Mammary epithelial cell (primary cell): Measurements from ENCODE around the gene ATP2C2.
A peak's percentile ranks its signal among the peaks of the same experiment; 100 is the strongest.

Experiments used
- CTCF ChIP-seq, 2 donors: IDR thresholded peaks in 1 of 2; conservative IDR thresholded peaks in 1 of 2; 2 replicates each; pipeline ENCODE4 v1.5.1; 2011 to 2012; ENCODE audit warnings: inconsistent platforms in 2 of 2, low read length in 2 of 2, mild to moderate bottlenecking in 2 of 2, control low read depth in 1 of 2, low read depth in 1 of 2; ENCODE audit not compliant: insufficient read depth in 1 of 2; ENCODE audit errors: extremely low read depth in 1 of 2
- EZH2 ChIP-seq: IDR thresholded peaks from 2 replicates; pipeline ENCODE4 v1.6.1; 2012; ENCODE audit warnings: low read length, inconsistent platforms, borderline replicate concordance

GRCh38 chr16:84397090-84397489, 28.8 kb downstream of the ATP2C2 start:
- TF ChIP-seq CTCF (conservative IDR thresholded peaks at IDR 0.05 in 1 of 2, IDR thresholded peaks at IDR 0.05 in 1 of 2; ENCODE audit: extremely low read depth in 1 of 2, insufficient read depth in 1 of 2, low read depth in 1 of 2, low read length in 2 of 2) (peak; percentile 32 to 43), EZH2 (no peak)
